T-helper 1 cell treated with Interleukin-12 subunit alpha and Interleukin-12 subunit beta and Interleukin-4 antibody, amounts not matched to agents 30 ng/mL and 1 ng/mL, for 36 hours (primary cell): ENCODE data around the gene IRGM. TPM values are rescaled to one million over a fixed set of nuclear protein-coding genes. Genes with fewer than 3 reads are reported as not detected.

Experiments
- intact Hi-C: fragments of 100-400 bp; cut with micrococcal nuclease; formaldehyde crosslinking; loops from one replicate; pipeline ENCODE4 v1.15.1; 2024
- total RNA-seq: library from RNA; stranded (reverse); gene quantifications from 2 replicates; pipeline ENCODE4 v1.2.3, GENCODE V29; 2022

IRGM gene
- total RNA-seq, 1 donor from 2014 or later: 2.0 TPM

DNA sequence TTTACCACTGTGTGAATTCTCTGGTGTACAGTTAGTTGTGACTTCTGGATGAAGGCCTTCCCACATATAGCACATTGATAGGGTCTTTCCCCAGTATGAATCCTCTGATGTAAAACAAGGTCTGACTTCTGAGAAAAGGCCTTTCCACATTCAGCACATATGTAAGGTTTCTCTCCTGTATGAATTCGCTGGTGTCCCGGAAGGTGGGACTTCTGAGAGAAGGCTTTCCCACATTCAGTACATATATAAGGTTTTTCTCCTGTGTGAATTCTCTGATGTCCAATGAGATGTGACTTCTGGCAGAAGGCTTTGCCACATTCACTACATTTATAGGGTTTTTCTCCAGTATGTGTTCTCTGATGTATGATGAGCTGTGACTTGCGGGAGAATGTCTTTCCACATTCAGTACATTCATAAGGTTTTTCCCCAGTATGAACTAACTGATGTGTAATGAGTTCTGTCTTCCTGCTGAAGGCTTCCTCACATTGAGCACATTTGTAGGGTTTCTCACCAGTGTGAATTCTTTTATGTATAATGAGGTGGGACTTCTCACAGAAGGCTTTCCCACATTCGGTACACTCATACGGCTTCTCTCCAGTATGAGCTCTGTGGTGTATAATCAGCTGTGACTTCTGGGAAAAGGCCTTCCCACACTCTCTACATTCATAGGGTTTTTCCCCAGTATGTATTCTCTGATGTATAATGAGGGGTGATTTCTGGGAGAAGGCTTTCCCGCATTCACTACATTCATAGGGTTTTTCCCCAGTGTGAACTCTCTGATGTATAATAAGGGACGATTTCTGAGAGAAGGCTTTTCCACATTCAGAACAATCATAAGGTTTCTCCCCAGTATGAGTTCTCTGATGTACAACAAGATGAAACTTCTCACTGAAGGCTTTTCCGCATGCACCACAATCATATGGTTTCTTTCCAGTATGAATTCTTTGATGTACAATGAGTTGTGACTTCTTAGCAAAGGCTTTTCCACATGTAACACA lies 49.4 kb downstream of the IRGM start:
- intact Hi-C loops: no loop called here

Other genes starting within 250 kb of the IRGM start
- not detected in 2 replicates for gene SYNPO, start 205.9 kb upstream of the IRGM start, total RNA-seq
- 0.10 TPM in 1 of 2 replicates, not detected in the other for gene MYOZ3, start 185.3 kb upstream of the IRGM start, total RNA-seq
- gene RBM22, start 145.5 kb upstream of the IRGM start, total RNA-seq: 71.7 and 74.7 TPM in 2 replicates
- gene DCTN4, start 87.5 kb upstream of the IRGM start, total RNA-seq: 39.6 and 46.6 TPM in 2 replicates
- gene SMIM3, start 67.8 kb upstream of the IRGM start, total RNA-seq: 16.7 and 18.6 TPM in 2 replicates
- gene ZNF300, start 58.5 kb downstream of the IRGM start, total RNA-seq: 0.54 and 0.61 TPM in 2 replicates
- not detected in 2 replicates for gene GPX3, start 174.1 kb downstream of the IRGM start, total RNA-seq
- gene TNIP1, start 234.5 kb downstream of the IRGM start, total RNA-seq: 278 and 285 TPM in 2 replicates